HepG2 (cell line): ENCODE results near the gene MTA1. TPM values are rescaled to one million over a fixed set of nuclear protein-coding genes. Genes with fewer than 3 reads are reported as not detected.
A peak's percentile ranks its signal among the peaks of the same experiment; 100 is the strongest.

Experiments used
- ATF7 ChIP-seq, 2 experiments: fragments of 450-650 bp in 1 of 2; sonication (generic) in 1 of 2; formaldehyde crosslinking in 1 of 2; IDR thresholded peaks; 2 replicates each; pipeline versions ENCODE4 v1.4.0 to v1.6.1; 2016 to 2020; ENCODE audit warnings: antibody characterized with exemption in 1 of 2, mild to moderate bottlenecking in 1 of 2, missing genetic modification reagents in 1 of 2
- BCL3 ChIP-seq: sonication (generic); formaldehyde crosslinking; IDR thresholded peaks from 2 replicates; pipeline ENCODE4 v1.5.1; 2020; ENCODE audit warnings: mild to moderate bottlenecking, missing genetic modification reagents, moderate library complexity
- HCFC1 ChIP-seq: fragments of 150-350 bp; IDR thresholded peaks from 2 replicates; pipeline ENCODE4 v1.6.1; 2014; ENCODE audit warnings: low read depth, low read length
- MAF1 ChIP-seq: sonication (generic); formaldehyde crosslinking; IDR thresholded peaks from 2 replicates; pipeline ENCODE4 v1.5.0; 2020; ENCODE audit warnings: missing genetic modification reagents, borderline replicate concordance
- MAFG ChIP-seq: sonication (generic); formaldehyde crosslinking; IDR thresholded peaks from 2 replicates; pipeline ENCODE4 v1.5.1; 2020; ENCODE audit warnings: mild to moderate bottlenecking, missing genetic modification reagents
- MEIS1 ChIP-seq: sonication (generic); formaldehyde crosslinking; IDR thresholded peaks from 2 replicates; pipeline ENCODE4 v1.9.0; 2021; ENCODE audit warnings: mild to moderate bottlenecking, missing genetic modification reagents, moderate library complexity, borderline replicate concordance
- MLXIP ChIP-seq: sonication (generic); formaldehyde crosslinking; IDR thresholded peaks from 2 replicates; pipeline ENCODE4 v1.9.0; 2021; ENCODE audit warnings: missing genetic modification reagents, borderline replicate concordance
- PLRG1 ChIP-seq: fragments of 450-650 bp; conservative IDR thresholded peaks from 2 replicates; pipeline ENCODE4 v1.6.1; 2016
- PRPF4 ChIP-seq: fragments of 200-400 bp; formaldehyde crosslinking; IDR thresholded peaks from 2 replicates; pipeline ENCODE4 v1.6.1; 2016; ENCODE audit warnings: low read length, low read depth; ENCODE audit not compliant: poor library complexity, severe bottlenecking
- RAD21 ChIP-seq: fragments of 450-650 bp; formaldehyde crosslinking; IDR thresholded peaks from 2 replicates; pipeline ENCODE4 v1.5.0; 2020; ENCODE audit warnings: mild to moderate bottlenecking
- RBM22 ChIP-seq: fragments of 200-400 bp; formaldehyde crosslinking; optimal IDR thresholded peaks from 2 replicates; pipeline ENCODE3; 2017; ENCODE audit warnings: mild to moderate bottlenecking, low read length, moderate library complexity
- RXRA ChIP-seq: sonication (generic); formaldehyde crosslinking; IDR thresholded peaks from 2 replicates; pipeline ENCODE4 v1.5.1; 2020; ENCODE audit warnings: missing genetic modification reagents
- SKI ChIP-seq: fragments of 450-650 bp; IDR thresholded peaks from one replicate; pipeline ENCODE4 v1.6.1; 2018; ENCODE audit warnings: mild to moderate bottlenecking; ENCODE audit not compliant: partially characterized antibody
- ZBTB1 ChIP-seq: sonication (generic); formaldehyde crosslinking; IDR thresholded peaks from 2 replicates; pipeline ENCODE4 v1.4.0; 2020; ENCODE audit warnings: missing genetic modification reagents, borderline replicate concordance
- ZBTB21 ChIP-seq: sonication (generic); formaldehyde crosslinking; IDR thresholded peaks from 2 replicates; pipeline ENCODE4 v1.4.0; 2020; ENCODE audit warnings: missing genetic modification reagents
- ZFYVE20 ChIP-seq: sonication (generic); formaldehyde crosslinking; IDR thresholded peaks from 2 replicates; pipeline ENCODE4 v1.8.0; 2023; ENCODE audit warnings: low read depth, mild to moderate bottlenecking, moderate library complexity, missing genetic modification reagents, borderline replicate concordance
- ZNF367 ChIP-seq: sonication (generic); formaldehyde crosslinking; IDR thresholded peaks from 2 replicates; pipeline ENCODE4 v1.4.0; 2020; ENCODE audit warnings: missing genetic modification reagents, borderline replicate concordance
- ZNF432 ChIP-seq: sonication (generic); formaldehyde crosslinking; IDR thresholded peaks from 2 replicates; pipeline ENCODE4 v1.5.0; 2020; ENCODE audit warnings: missing genetic modification reagents, mild to moderate bottlenecking, borderline replicate concordance
- ZNF607 ChIP-seq: sonication (generic); formaldehyde crosslinking; IDR thresholded peaks from 2 replicates; pipeline ENCODE4 v1.5.1; 2020; ENCODE audit warnings: missing genetic modification reagents, mild to moderate bottlenecking, borderline replicate concordance
- ZNF615 ChIP-seq: sonication (generic); formaldehyde crosslinking; IDR thresholded peaks from 2 replicates; pipeline ENCODE4 v1.5.0; 2020; ENCODE audit warnings: mild to moderate bottlenecking, missing genetic modification reagents, borderline replicate concordance
- ZNF724P ChIP-seq: sonication (generic); formaldehyde crosslinking; IDR thresholded peaks from 2 replicates; pipeline ENCODE4 v1.8.0; 2022; ENCODE audit warnings: missing genetic modification reagents, borderline replicate concordance
- ZNF746 ChIP-seq: sonication (generic); formaldehyde crosslinking; IDR thresholded peaks from 2 replicates; pipeline ENCODE4 v1.8.0; 2022; ENCODE audit warnings: mild to moderate bottlenecking, missing genetic modification reagents
- ZNF768 ChIP-seq: sonication (generic); formaldehyde crosslinking; IDR thresholded peaks from 2 replicates; pipeline ENCODE4 v1.4.0; 2020; ENCODE audit warnings: missing genetic modification reagents
- polyA plus RNA-seq, 8 experiments: library from polyadenylated mRNA; depleted of rRNA in 3 of 8; stranded (reverse) in 7 of 8; unstranded in 1 of 8; fragments of >200 nt; fragmentation: Illumina TruSeq in 4 of 8; extraction: Trizol in 4 of 8; gene quantifications; 2 replicates each; pipeline versions ENCODE4 v1.2.1 to v1.2.3, GENCODE V29; 2011 to 2016; ENCODE audit warnings: low read depth in 4 of 8, missing spikeins in 1 of 8, mixed read lengths in 1 of 8; ENCODE audit not compliant: insufficient read depth in 1 of 8
- total RNA-seq, 5 experiments: library from RNA; depleted of rRNA; stranded (reverse); fragments of >200 nt; fragmentation: Illumina TruSeq; extraction: Trizol; gene quantifications; 2 replicates each; pipeline ENCODE4 v1.2.3, GENCODE V29; 2016; ENCODE audit warnings: low read depth in 1 of 5
- TF ChIP-seq, protein P1 (sequence below): IDR thresholded peaks from 2 replicates; pipeline ENCODE4 v1.6.1; 2016; ENCODE audit warnings: mild to moderate bottlenecking, missing biosample characterization, missing genetic modification reagents
- TF ChIP-seq, protein P2 (sequence below): IDR thresholded peaks from 2 replicates; pipeline ENCODE4 v1.6.1; 2016; ENCODE audit warnings: missing genetic modification reagents, missing compliant biosample characterization
- TF ChIP-seq, protein P3 (sequence below): sonication (generic); formaldehyde crosslinking; IDR thresholded peaks from 2 replicates; pipeline ENCODE4 v1.4.0; 2020; ENCODE audit warnings: mild to moderate bottlenecking, missing genetic modification reagents
- TF ChIP-seq, protein P4 (sequence below): sonication (generic); formaldehyde crosslinking; IDR thresholded peaks from 2 replicates; pipeline ENCODE4 v1.4.0; 2020; ENCODE audit warnings: missing genetic modification reagents

Gene MTA1
- total and polyA plus RNA-seq, 2 of the 13 experiments (the other 11 are each of a cell fraction or from before 2014, with no cell fraction given) = 35.2 to 85.8 TPM

- TF ChIP-seq MEIS1 (CRISPR knock-in tag) (no peak), ZNF607 (CRISPR knock-in tag) (no peak), ZBTB21 (CRISPR knock-in tag) (no peak), RBM22 (peak; percentile 53), MLXIP (CRISPR knock-in tag) (no peak), ZNF367 (CRISPR knock-in tag) (no peak), BCL3 (CRISPR knock-in tag) (no peak), PLRG1 (no peak), HCFC1 (no peak), ZFYVE20 (CRISPR knock-in tag) (no peak), PRPF4 (no peak), ATF7 (IDR thresholded peaks at IDR 0.05) (no peak), ATF7 (CRISPR knock-in tag; IDR thresholded peaks at IDR 0.05) (no peak), ZNF724P (CRISPR knock-in tag) (no peak), ZNF432 (no peak), RXRA (0 out of 2 replicates have a peak, but pooled peaks have one; percentile 13), ZNF615 (CRISPR knock-in tag) (no peak), RAD21 (CRISPR knock-in tag) (no peak), ZNF746 (CRISPR knock-in tag) (no peak), MAF1 (CRISPR knock-in tag) (no peak), ZBTB1 (CRISPR knock-in tag) (no peak), MAFG (CRISPR knock-in tag) (no peak), SKI (no peak), ZNF768 (no peak)
- TF ChIP-seq, protein P1, sequence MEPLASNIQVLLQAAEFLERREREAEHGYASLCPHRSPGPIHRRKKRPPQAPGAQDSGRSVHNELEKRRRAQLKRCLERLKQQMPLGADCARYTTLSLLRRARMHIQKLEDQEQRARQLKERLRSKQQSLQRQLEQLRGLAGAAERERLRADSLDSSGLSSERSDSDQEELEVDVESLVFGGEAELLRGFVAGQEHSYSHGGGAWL (CRISPR knock-in tag) = no peak
- TF ChIP-seq, protein P2, sequence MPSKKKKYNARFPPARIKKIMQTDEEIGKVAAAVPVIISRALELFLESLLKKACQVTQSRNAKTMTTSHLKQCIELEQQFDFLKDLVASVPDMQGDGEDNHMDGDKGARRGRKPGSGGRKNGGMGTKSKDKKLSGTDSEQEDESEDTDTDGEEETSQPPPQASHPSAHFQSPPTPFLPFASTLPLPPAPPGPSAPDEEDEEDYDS = no peak
- TF ChIP-seq, protein P3, sequence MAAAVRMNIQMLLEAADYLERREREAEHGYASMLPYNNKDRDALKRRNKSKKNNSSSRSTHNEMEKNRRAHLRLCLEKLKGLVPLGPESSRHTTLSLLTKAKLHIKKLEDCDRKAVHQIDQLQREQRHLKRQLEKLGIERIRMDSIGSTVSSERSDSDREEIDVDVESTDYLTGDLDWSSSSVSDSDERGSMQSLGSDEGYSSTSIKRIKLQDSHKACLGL = no peak
- TF ChIP-seq, protein P4, sequence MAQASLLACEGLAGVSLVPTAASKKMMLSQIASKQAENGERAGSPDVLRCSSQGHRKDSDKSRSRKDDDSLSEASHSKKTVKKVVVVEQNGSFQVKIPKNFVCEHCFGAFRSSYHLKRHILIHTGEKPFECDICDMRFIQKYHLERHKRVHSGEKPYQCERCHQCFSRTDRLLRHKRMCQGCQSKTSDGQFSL = no peak
Measured at GRCh38 chr14:105433161-105433605, 13.6 kb downstream of the MTA1 start (continued).
